Left ventricle myocardium inferior (tissue), 1 donor: Measurements from ENCODE around the gene MS4A18. TPM values are rescaled to one million over a fixed set of nuclear protein-coding genes. Genes with fewer than 3 reads are reported as not detected.

Experiments used
- DNase-seq: peaks from one replicate; pipeline ENCODE4 v3.0.0-alpha.2; 2020
- H3K27ac ChIP-seq: fragments of 200-600 bp; replicated peaks from 2 replicates; pipeline ENCODE4 v1.8.0; 2021
- H3K27me3 ChIP-seq: fragments of 200-600 bp; 2 replicates; pipeline ENCODE4 v1.8.0; 2021; ENCODE audit warnings: low read depth
- H3K36me3 ChIP-seq: fragments of 200-600 bp; 2 replicates; pipeline ENCODE4 v1.8.0; 2021
- H3K4me1 ChIP-seq: fragments of 200-600 bp; 2 replicates; pipeline ENCODE4 v1.8.0; 2021
- H3K4me3 ChIP-seq: fragments of 200-600 bp; 2 replicates; pipeline ENCODE4 v1.8.0; 2021; ENCODE audit warnings: mild to moderate bottlenecking, moderate library complexity
- H3K9me3 ChIP-seq: fragments of 200-600 bp; replicated peaks from 2 replicates; pipeline ENCODE4 v1.8.0; 2021
- intact Hi-C: fragments of 100-400 bp; cut with micrococcal nuclease; formaldehyde crosslinking; loops from one replicate; pipeline ENCODE4 v1.11.0; 2022
- total RNA-seq: library from RNA; stranded (reverse); fragmentation: NEBNext Ultra II Directional; extraction: Animal tissue kit (Norgen Biotek cat#: 25700); gene quantifications from one replicate; pipeline ENCODE4 v1.2.1, GENCODE V29; 2021
- TF ChIP-seq, protein P1 (sequence below): fragments of 200-600 bp; IDR thresholded peaks from 2 replicates; pipeline ENCODE4 v1.8.0; 2021; ENCODE audit warnings: antibody characterized with exemption, mild to moderate bottlenecking, borderline replicate concordance
- donor health status: DM: no; HTN: yes; CAD: no; lungs with severe emphysema.

Gene MS4A18
- total RNA-seq, 1 donor from 2014 or later, result not detected

GRCh38 chr11:60792521-60792920 is 68.0 kb downstream of the MS4A18 start:
- intact Hi-C loops, result no loop called here
- TF ChIP-seq, protein P1, sequence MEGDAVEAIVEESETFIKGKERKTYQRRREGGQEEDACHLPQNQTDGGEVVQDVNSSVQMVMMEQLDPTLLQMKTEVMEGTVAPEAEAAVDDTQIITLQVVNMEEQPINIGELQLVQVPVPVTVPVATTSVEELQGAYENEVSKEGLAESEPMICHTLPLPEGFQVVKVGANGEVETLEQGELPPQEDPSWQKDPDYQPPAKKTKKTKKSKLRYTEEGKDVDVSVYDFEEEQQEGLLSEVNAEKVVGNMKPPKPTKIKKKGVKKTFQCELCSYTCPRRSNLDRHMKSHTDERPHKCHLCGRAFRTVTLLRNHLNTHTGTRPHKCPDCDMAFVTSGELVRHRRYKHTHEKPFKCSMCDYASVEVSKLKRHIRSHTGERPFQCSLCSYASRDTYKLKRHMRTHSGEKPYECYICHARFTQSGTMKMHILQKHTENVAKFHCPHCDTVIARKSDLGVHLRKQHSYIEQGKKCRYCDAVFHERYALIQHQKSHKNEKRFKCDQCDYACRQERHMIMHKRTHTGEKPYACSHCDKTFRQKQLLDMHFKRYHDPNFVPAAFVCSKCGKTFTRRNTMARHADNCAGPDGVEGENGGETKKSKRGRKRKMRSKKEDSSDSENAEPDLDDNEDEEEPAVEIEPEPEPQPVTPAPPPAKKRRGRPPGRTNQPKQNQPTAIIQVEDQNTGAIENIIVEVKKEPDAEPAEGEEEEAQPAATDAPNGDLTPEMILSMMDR, result no peak
- no peak for DNase-seq

More at GRCh38 chr11:60792521-60792920, 68.0 kb downstream of the MS4A18 start:
- H3K4me1 ChIP-seq, result peaks cover 9% of the 10 kb centered on the region
- no peaks in the 10 kb centered on the region for H3K36me3 ChIP-seq
- H3K4me3 ChIP-seq, result no peak overlapping the region
- H3K27me3 ChIP-seq, result peaks cover 5% of the 10 kb centered on the region
- no peak overlapping the region for H3K27ac ChIP-seq
- H3K9me3 ChIP-seq, result peaks cover 5% of the 10 kb centered on the region

Other genes with a start within 250 kb of the MS4A18 start
- not detected for gene MS4A12, start 231.9 kb upstream of the MS4A18 start, total RNA-seq
- gene MS4A13, start 209.3 kb upstream of the MS4A18 start, total RNA-seq, result not detected
- not detected for gene MS4A8, start 25.1 kb upstream of the MS4A18 start, total RNA-seq
- not detected for gene MS4A15, start 32.1 kb downstream of the MS4A18 start, total RNA-seq
- gene MS4A10, start 60.6 kb downstream of the MS4A18 start, total RNA-seq, result not detected
- 9.3 TPM for gene CCDC86, start 117.4 kb downstream of the MS4A18 start, total RNA-seq
- gene PTGDR2, start 131.2 kb downstream of the MS4A18 start, total RNA-seq, result 2.3 TPM
- not detected for gene ZP1, start 142.8 kb downstream of the MS4A18 start, total RNA-seq
- 36.5 TPM for gene PRPF19, start 181.9 kb downstream of the MS4A18 start, total RNA-seq
- 86.7 TPM for gene TMEM109, start 189.4 kb downstream of the MS4A18 start, total RNA-seq
- 6.4 TPM for gene TMEM132A, start 199.7 kb downstream of the MS4A18 start, total RNA-seq
- 15.4 TPM for gene SLC15A3, start 227.5 kb downstream of the MS4A18 start, total RNA-seq
- 0.47 TPM for gene CD6, start 247.0 kb downstream of the MS4A18 start, total RNA-seq